Trophoblast cell (in vitro differentiated cells and primary cell): ENCODE measurements around the gene SLC51B.

ENCODE experiments used
- DNase-seq, 2 donors: peaks; one replicate each; pipeline ENCODE4 v3.0.0-alpha.2; 2016
- H2AFZ ChIP-seq: 2 replicates; pipeline ENCODE4 v1.6.1; 2013; ENCODE audit warnings: low read length, moderate library complexity, mild to moderate bottlenecking; ENCODE audit not compliant: insufficient read depth, poor library complexity
- H2AK5ac ChIP-seq: 2 replicates; pipeline ENCODE4 v1.6.1; 2013; ENCODE audit warnings: mild to moderate bottlenecking, low read length
- H2BK120ac ChIP-seq: 2 replicates; pipeline ENCODE4 v1.6.1; 2013; ENCODE audit warnings: low read length, mild to moderate bottlenecking, moderate library complexity; ENCODE audit not compliant: insufficient read depth, poor library complexity
- H2BK12ac ChIP-seq: 2 replicates; pipeline ENCODE4 v1.6.1; 2013; ENCODE audit warnings: mild to moderate bottlenecking, low read length, moderate library complexity
- H2BK5ac ChIP-seq: 2 replicates; pipeline ENCODE4 v1.6.1; 2013; ENCODE audit warnings: low read length, low read depth, moderate library complexity, mild to moderate bottlenecking; ENCODE audit not compliant: poor library complexity
- H3K14ac ChIP-seq: 2 replicates; pipeline ENCODE4 v1.6.1; 2013; ENCODE audit warnings: mild to moderate bottlenecking, low read length
- H3K18ac ChIP-seq: 2 replicates; pipeline ENCODE4 v1.6.1; 2013; ENCODE audit warnings: mild to moderate bottlenecking, low read length
- H3K23ac ChIP-seq: 2 replicates; pipeline ENCODE4 v1.6.1; 2013; ENCODE audit warnings: low read length
- H3K27ac ChIP-seq: 2 replicates; pipeline ENCODE4 v1.5.1; 2013; ENCODE audit warnings: low read depth, mild to moderate bottlenecking, inconsistent platforms, low read length, moderate library complexity
- H3K27me3 ChIP-seq: 2 replicates; pipeline ENCODE4 v1.6.1; 2013; ENCODE audit warnings: inconsistent platforms, mild to moderate bottlenecking, low read length, moderate library complexity; ENCODE audit not compliant: insufficient read depth
- H3K36me3 ChIP-seq, 2 experiments: 1 replicate in 1 of 2; 2 replicates in 1 of 2; pipeline ENCODE4 v1.6.1; 2013; ENCODE audit warnings: low read length in 2 of 2, mild to moderate bottlenecking in 2 of 2, moderate library complexity in 1 of 2; ENCODE audit not compliant: insufficient read depth in 2 of 2, control insufficient read depth in 1 of 2
- H3K4ac ChIP-seq: 2 replicates; pipeline ENCODE4 v1.6.1; 2013; ENCODE audit warnings: low read depth, mild to moderate bottlenecking, low read length, moderate library complexity
- H3K4me1 ChIP-seq, 2 experiments: 1 replicate in 1 of 2; 2 replicates in 1 of 2; pipeline ENCODE4 v1.6.1; 2013; ENCODE audit warnings: low read length in 2 of 2, mild to moderate bottlenecking in 2 of 2, moderate library complexity in 1 of 2; ENCODE audit not compliant: insufficient read depth in 2 of 2, control insufficient read depth in 1 of 2
- H3K4me2 ChIP-seq: 2 replicates; pipeline ENCODE4 v1.6.1; 2013; ENCODE audit warnings: inconsistent platforms, mild to moderate bottlenecking, low read length, moderate library complexity
- H3K4me3 ChIP-seq: 2 replicates; pipeline ENCODE4 v1.5.1; 2013; ENCODE audit warnings: mild to moderate bottlenecking, low read depth, low read length, inconsistent platforms
- H3K79me1 ChIP-seq: one replicate; pipeline ENCODE4 v1.6.1; 2013; ENCODE audit warnings: low read length
- H3K79me2 ChIP-seq: 2 replicates; pipeline ENCODE4 v1.6.1; 2013; ENCODE audit warnings: low read length, mild to moderate bottlenecking; ENCODE audit not compliant: control insufficient read depth, insufficient read depth, poor library complexity
- H3K9ac ChIP-seq: 2 replicates; pipeline ENCODE4 v1.6.1; 2013; ENCODE audit warnings: mild to moderate bottlenecking, low read length
- H3K9me3 ChIP-seq: 2 replicates; pipeline ENCODE4 v1.6.1; 2013; ENCODE audit warnings: low read depth, mild to moderate bottlenecking, control low read depth, inconsistent platforms, low read length; ENCODE audit not compliant: insufficient read depth
- H4K12ac ChIP-seq: 2 replicates; pipeline ENCODE4 v1.6.1; 2013; ENCODE audit warnings: low read depth, mild to moderate bottlenecking, low read length, moderate library complexity
- H4K8ac ChIP-seq: 2 replicates; pipeline ENCODE4 v1.6.1; 2013; ENCODE audit warnings: low read depth, mild to moderate bottlenecking, low read length, moderate library complexity
- H4K91ac ChIP-seq: one replicate; pipeline ENCODE4 v1.6.1; 2013; ENCODE audit warnings: low read depth, mild to moderate bottlenecking, low read length, moderate library complexity
- WGBS: extraction: QIAGEN DNeasy Blood & Tissue Kit; methylation state at CpG from one replicate; pipeline ENCODE4 v1.1.7; 2013; ENCODE audit warnings: missing lambda C conversion rate; ENCODE audit not compliant: insufficient read length, insufficient coverage; ENCODE audit errors: extremely low coverage; 5-methylcytosine and 5-hydroxymethylcytosine counted together

Gene SLC51B

GRCh38 chr15:65087411-65087810 is 42.2 kb downstream of the SLC51B start:
- no peak overlapping the region for H3K4me3 ChIP-seq
- H2AFZ ChIP-seq: no peak overlapping the region
- H3K36me3 ChIP-seq: no peaks in the 10 kb centered on the region
- H3K9me3 ChIP-seq: no peaks in the 10 kb centered on the region
- no peak overlapping the region for H4K8ac ChIP-seq
- no peak overlapping the region for H3K4ac ChIP-seq
- H2AK5ac ChIP-seq: no peak overlapping the region
- H3K27ac ChIP-seq: no peak overlapping the region
- WGBS: no CpG with 5 or more reads among the region's 3 CpGs
- H3K27me3 ChIP-seq: no peaks in the 10 kb centered on the region
- no peak overlapping the region for H2BK120ac ChIP-seq
- no peak overlapping the region for H3K14ac ChIP-seq
- no peak overlapping the region for H3K23ac ChIP-seq
- no peak overlapping the region for H3K9ac ChIP-seq
- no peak overlapping the region for H2BK5ac ChIP-seq
- no peak overlapping the region for H4K91ac ChIP-seq
- H4K12ac ChIP-seq: no peak overlapping the region
- H3K79me2 ChIP-seq: no peaks in the 10 kb centered on the region
- no peak overlapping the region for H3K18ac ChIP-seq
- peaks cover 1 to 2% of the 10 kb centered on the region in 2 experiments for H3K4me1 ChIP-seq
- H2BK12ac ChIP-seq: no peak overlapping the region
- H3K79me1 ChIP-seq: no peaks in the 10 kb centered on the region
- H3K4me2 ChIP-seq: no peak overlapping the region
- peak in 1 of 2 donors; percentile 15 for DNase-seq

GRCh38 chr15:65087873-65088642 is 42.9 kb downstream of the SLC51B start:
- Histone ChIP-seq H3K18ac (no peak overlapping the region), H3K79me2 (no peaks in the 10 kb centered on the region), H2BK120ac (no peak overlapping the region), H3K36me3 (no peaks in the 10 kb centered on the region), H3K4ac (no peak overlapping the region), H3K4me2 (no peak overlapping the region), H2BK5ac (no peak overlapping the region), H3K27ac (no peak overlapping the region), H3K9ac (no peak overlapping the region), H3K9me3 (no peaks in the 10 kb centered on the region), H3K27me3 (no peaks in the 10 kb centered on the region), H2AK5ac (no peak overlapping the region), H3K4me1 (peaks cover 0 to 2% of the 10 kb centered on the region in 2 experiments), H2BK12ac (no peak overlapping the region), H3K14ac (no peak overlapping the region), H3K79me1 (no peaks in the 10 kb centered on the region), H4K8ac (no peak overlapping the region), H3K4me3 (no peak overlapping the region), H4K12ac (no peak overlapping the region), H4K91ac (no peak overlapping the region), H3K23ac (no peak overlapping the region), H2AFZ (no peak overlapping the region)
- DNase-seq: peak; percentile 66 to 78
- no CpG with 5 or more reads among the region's 13 CpGs for WGBS

GRCh38 chr15:65088643-65089021 is 43.4 kb downstream of the SLC51B start:
- Histone ChIP-seq H2AFZ (no peak overlapping the region), H4K8ac (no peak overlapping the region), H3K23ac (no peak overlapping the region), H3K9me3 (no peaks in the 10 kb centered on the region), H3K79me1 (no peaks in the 10 kb centered on the region), H3K4me2 (no peak overlapping the region), H3K4ac (no peak overlapping the region), H2BK12ac (no peak overlapping the region), H3K4me1 (peaks cover 0 to 2% of the 10 kb centered on the region in 2 experiments), H3K9ac (no peak overlapping the region), H3K27ac (no peak overlapping the region), H3K79me2 (no peaks in the 10 kb centered on the region), H2BK120ac (no peak overlapping the region), H2AK5ac (no peak overlapping the region), H3K4me3 (no peak overlapping the region), H3K36me3 (no peaks in the 10 kb centered on the region), H2BK5ac (no peak overlapping the region), H3K27me3 (no peaks in the 10 kb centered on the region), H4K91ac (no peak overlapping the region), H4K12ac (no peak overlapping the region), H3K18ac (no peak overlapping the region), H3K14ac (no peak overlapping the region)
- no CpG with 5 or more reads among the region's 6 CpGs for WGBS
- peak; percentile 21 to 53 for DNase-seq

- no peak overlapping the region for H4K91ac ChIP-seq
- no peaks in the 10 kb centered on the region for H3K9me3 ChIP-seq
- H2AK5ac ChIP-seq: no peak overlapping the region
- WGBS: no CpG with 5 or more reads among the region's 5 CpGs
- no peak overlapping the region for H3K23ac ChIP-seq
- H3K4ac ChIP-seq: no peak overlapping the region
- H3K79me1 ChIP-seq: no peaks in the 10 kb centered on the region
- H3K4me1 ChIP-seq: peaks cover 0 to 2% of the 10 kb centered on the region in 2 experiments
- H2BK120ac ChIP-seq: no peak overlapping the region
- no peak overlapping the region for H2AFZ ChIP-seq
- H3K27me3 ChIP-seq: no peaks in the 10 kb centered on the region
- no peak overlapping the region for H2BK12ac ChIP-seq
- no peak overlapping the region for H3K27ac ChIP-seq
- no peak overlapping the region for H3K9ac ChIP-seq
- no peak overlapping the region for H3K14ac ChIP-seq
- peak; percentile 63 to 64 for DNase-seq
- no peak overlapping the region for H3K4me2 ChIP-seq
- no peak overlapping the region for H3K4me3 ChIP-seq
- no peak overlapping the region for H2BK5ac ChIP-seq
- no peak overlapping the region for H4K8ac ChIP-seq
- H4K12ac ChIP-seq: no peak overlapping the region
- no peak overlapping the region for H3K18ac ChIP-seq
- no peaks in the 10 kb centered on the region for H3K36me3 ChIP-seq
- no peaks in the 10 kb centered on the region for H3K79me2 ChIP-seq
Measured at GRCh38 chr15:65089206-65089824, 44.1 kb downstream of the SLC51B start.
